GM18517 (cell line): ENCODE results near the gene HMCN1.

Source experiments
- ATAC-seq: cut with Tn5 transposase; IDR thresholded peaks from one replicate; pipeline ENCODE4 v1.9.1; 2021; ENCODE audit warnings: mild to moderate bottlenecking, moderate library complexity; ENCODE audit not compliant: unreplicated experiment

The HMCN1 gene

DNA sequence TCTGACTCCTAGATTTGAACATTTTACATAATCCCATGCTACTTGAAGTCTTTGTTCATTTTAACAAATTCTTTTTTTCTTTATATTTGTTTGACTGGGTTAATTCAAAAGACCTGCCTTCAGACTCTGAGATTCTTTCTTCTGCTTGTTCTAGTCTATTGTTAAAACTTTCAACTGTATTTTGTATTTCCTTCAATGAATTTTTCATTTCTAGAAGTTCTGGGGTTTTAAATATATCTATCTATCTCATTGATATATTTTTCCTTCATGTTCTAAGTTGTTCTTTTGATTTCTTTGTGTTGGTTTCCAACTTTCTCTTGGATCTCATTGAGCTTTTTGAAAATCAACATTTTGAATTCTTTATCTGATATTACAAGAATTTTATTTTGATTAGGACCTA lies 64.3 kb downstream of the HMCN1 start:
- no peak for ATAC-seq

DNA sequence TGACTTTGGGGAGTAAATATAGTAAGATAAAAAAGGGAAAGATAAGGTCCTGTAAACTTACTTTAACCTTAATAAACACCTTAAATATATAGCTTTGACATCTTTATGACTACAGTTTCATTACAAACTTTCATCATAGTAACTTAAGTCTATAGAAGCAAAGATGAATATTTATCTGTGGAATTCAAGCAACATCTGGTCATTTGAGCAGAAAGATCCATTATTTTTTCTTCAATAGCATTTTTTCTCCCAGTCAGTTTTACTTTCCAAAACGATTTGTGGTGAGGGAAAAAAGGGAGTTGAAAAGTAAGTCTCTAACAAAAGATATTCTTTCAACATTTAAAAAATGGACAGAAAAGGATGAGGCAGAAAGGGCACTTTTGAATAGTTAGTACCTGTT lies 69.0 kb downstream of the HMCN1 start:
- no peak for ATAC-seq

DNA sequence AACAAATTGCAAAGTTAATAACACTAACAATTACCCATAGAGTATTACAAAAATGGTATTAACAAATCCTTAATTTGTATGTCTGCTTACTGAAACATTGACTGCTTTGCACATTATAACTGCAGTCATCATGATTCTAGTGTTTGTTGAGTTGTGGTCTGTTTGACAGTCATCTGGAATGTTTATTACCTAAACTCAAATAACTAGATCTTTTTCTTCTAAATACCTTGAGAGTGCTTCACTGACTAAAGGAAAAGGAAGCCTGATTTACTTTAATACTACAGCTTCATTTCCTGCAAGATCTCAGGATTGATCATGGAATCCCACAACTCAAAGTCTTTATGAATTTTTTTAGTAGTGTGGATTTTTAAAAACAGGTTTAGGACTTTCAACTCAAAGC lies 70.0 kb downstream of the HMCN1 start:
- ATAC-seq = no peak

DNA sequence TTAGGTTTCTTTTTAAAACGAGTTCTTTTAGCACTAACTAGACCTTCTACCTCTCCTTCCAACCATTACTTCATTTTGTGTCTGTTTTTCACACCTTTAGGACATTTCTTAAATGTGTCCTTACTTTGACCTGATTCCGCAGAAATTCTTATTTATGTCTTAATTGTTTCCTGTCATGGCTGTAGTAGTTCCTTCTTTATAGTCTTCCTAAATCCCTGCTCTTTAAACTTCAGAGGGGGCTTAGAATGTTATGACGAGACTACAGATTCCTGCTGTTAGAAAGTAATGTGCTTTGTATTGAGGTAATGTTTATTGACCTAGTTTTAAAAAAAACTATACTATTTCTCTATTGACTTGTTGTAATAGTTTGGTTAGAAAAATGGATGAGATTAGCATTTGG lies 70.4 kb downstream of the HMCN1 start:
- ATAC-seq = no peak

DNA sequence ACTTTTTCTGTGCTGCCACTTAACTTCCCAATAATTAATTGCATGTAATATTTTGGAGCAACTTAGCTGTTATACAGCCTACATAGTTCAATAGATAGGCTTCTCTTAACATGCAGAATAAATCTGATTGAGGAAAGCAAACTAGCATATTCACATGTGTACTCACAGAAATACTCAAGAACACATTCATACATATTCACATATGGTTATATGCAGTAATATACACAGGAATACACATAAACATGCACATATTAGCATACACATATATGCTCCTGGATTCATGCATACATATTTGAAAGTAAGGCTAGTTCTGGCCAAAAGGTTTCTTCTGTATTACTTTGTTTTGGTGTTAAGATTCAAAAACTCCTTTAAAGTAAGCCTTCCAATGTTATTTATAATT lies 73.1 kb downstream of the HMCN1 start:
- no peak for ATAC-seq

DNA sequence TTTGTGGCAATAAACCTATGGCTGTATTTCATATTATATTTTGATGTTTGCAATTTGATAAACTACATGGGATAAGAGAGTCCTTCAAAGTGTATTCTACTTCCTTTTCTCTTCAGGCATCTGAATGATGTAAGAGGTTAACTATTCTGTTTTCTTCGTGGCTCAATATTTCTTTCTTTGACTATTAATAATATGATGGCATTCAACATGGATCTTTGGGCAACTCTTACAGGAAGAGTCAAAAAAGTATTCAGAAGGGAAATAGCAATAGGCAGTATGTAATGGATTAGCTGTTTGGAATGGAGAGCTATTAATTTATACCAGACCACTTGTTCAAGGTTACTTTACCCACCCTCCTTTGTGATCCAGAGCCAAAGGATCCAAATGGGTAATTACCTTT lies 74.4 kb downstream of the HMCN1 start:
- ATAC-seq = no peak

- no peak for ATAC-seq
Measured at GRCh38 chr1:185811073-185811709, 77.0 kb downstream of the HMCN1 start.

- no peak for ATAC-seq
Measured at GRCh38 chr1:185812934-185813333, 78.7 kb downstream of the HMCN1 start.

- peak; percentile 67 for ATAC-seq
Measured at GRCh38 chr1:185813401-185813979, 79.3 kb downstream of the HMCN1 start.

GRCh38 chr1:185816460-185816859 lies 82.3 kb downstream of the HMCN1 start:
- ATAC-seq = no peak

DNA sequence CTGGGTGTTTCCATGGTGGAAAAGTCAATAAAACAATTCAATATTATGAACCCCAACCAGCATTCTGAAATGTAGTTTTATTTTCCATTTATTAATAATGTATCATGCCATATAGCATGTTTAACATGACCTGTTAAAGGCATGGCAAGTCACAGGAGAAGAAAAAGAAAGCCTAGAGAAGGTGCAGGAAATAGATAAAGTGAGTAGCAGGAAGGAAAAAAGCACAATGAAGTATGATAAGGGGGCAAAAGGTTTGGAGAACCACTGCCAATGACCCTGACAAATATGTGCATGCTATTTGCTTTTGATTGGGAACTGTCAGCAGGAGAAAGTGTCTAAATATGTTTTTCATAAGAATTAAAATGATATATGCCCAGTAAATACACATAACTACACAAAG lies 85.6 kb downstream of the HMCN1 start:
- no peak for ATAC-seq

DNA sequence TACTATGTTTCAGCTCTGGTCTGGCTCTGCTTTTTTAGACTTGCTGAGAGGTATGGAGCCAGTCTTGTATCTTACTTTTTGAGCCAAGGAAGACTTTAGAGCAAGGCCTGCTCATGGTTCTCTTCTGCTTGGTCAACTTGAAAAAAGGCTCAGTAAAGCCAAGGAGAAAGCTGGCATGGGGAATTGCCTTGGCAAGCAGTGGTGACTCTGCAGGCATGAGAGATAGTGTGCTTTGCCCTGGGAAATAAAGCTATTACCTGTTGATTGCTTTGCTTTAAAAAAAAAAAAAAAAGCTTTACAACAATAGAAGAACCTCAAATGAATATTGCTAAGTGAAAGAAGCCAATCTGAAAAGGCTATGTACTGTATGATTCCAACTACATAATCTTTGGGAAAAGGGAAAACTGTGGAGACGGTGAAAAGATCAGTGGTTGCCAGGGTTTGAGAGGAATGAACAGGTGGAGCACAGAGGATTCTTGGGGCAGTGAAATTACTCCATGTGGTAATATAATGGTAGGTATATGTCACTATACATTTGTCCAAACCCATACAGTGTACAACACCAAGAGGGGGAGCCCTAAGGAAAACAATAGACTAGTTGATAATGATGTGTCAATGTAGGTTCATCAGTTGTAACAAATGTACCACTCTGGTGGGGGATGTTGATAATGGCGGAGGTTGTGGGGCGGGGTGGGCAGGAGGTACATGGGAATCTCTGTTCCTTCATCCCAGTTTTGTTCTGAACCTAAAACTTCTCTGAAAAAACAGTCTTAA lies 87.6 kb downstream of the HMCN1 start:
- no peak for ATAC-seq

DNA sequence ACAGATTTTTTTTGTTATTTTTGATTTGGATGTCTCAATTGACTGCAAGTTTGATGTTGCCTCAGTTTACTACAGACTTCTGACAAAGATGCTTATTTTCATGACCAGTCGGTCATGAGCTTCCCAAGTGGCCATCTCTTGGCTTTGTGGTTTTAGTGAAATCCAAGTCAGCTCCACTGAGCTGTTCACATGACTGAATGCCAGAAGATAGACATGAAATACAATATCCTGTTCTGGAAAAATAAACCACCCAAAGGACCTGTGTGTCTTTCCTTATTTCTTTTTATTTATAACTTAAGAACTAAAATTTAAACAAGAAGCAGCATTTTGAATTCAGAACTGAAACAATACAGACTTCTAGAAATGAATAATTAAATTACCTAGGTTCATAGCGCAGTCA lies 89.3 kb downstream of the HMCN1 start:
- ATAC-seq = no peak

DNA sequence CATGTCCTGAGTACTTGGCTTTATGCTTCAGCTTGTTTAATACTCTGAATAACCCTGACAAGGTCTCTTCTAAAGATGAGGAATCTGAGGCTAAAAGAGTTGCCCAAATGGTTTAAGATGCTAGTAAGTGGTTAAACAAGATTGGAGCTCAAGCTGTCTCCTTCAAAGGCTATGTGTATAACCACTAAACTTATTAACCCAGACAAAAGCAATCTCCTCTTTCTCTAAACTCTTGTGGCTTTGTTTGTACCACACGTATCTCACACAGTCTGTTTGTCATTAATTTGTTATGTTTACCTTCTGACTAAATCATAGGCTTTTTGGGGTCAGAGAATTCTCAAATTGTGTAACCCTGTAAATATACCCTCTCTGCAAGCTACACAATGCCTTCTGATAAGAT lies 89.9 kb downstream of the HMCN1 start:
- ATAC-seq = no peak

GRCh38 chr1:185825556-185825955 lies 91.4 kb downstream of the HMCN1 start:
- ATAC-seq = no peak

DNA sequence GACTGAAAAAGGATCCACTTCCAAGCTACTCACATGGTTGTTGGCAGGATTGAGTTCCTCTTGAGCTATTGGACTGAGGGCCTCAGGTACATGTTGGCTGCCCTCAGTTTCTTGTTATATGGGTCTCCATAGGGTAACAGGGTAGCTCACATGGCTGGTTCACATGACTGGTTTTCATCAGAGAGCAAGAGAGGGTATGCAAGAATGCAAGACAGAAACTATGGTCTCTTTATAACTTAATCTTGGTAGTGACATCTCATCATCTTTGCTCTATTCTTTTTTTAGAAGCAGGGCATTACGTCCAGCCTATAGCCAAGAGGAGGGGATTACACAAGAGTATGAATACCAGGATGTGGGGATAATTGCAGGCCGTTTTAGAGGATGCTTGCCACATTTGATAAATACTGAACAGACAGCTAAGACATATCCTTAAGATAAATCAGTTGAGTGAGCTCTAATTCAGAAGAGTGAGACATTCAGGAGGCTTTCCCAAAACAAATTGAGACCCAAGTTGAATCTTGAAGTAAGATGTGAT lies 100.2 kb downstream of the HMCN1 start:
- no peak for ATAC-seq

GRCh38 chr1:185835191-185835590 lies 101.0 kb downstream of the HMCN1 start:
- no peak for ATAC-seq

DNA sequence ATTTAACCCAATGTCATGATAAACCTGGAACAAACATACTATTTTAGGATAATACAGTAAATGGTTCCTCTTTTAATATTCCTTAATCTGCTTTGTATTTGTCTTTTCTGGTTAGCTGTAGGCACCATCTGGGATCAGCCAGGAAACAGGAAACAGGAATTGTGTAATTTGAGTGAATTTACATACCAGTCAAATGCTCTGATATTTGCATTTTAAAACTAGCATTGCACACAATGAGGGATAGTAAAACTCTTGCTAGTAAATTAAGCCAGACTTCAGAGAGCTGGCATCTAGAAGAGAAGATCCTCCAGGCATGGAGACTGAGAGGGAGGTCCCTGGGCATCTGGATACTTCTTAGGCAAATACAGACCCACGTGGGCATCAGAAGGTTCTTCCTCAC lies 103.5 kb downstream of the HMCN1 start:
- ATAC-seq = no peak

- ATAC-seq = no peak
Measured at GRCh38 chr1:185838111-185838510, 103.9 kb downstream of the HMCN1 start.

GRCh38 chr1:185840880-185841279 lies 106.7 kb downstream of the HMCN1 start:
- ATAC-seq = no peak

DNA sequence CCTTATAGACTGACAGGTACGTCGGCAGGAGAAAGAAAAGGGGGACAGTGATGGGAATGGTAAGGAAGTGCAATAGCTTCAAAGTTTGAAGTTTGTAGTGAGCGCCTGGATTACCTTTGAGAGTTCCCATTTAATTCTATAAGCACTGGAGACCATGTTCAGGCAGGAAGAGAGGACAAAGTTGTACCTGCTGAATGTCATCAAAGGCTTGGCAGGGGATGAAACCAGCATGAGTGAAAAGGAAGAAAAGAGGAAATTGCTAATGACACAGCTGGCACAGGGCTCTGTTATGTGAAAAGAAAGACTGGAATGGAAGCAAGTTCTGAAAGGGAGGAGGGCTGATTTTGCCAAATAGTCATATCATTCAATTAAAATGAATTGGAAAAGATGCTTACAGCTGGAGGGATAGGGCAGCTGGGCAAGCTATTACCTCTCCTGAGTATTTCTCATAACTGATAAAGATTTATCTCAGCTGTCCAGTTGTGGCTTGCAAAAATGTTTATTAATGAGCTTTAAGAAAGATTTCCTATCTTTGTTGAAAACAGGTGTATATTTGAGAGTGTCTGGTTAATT lies 109.2 kb downstream of the HMCN1 start:
- no peak for ATAC-seq

GRCh38 chr1:185843986-185844385 lies 109.8 kb downstream of the HMCN1 start:
- no peak for ATAC-seq
